Activated T-helper 9 cell treated with anti-CD3 and anti-CD28 coated beads, Interleukin-2, amount 50 U/mL, for 16 hours (primary cell): Measurements from ENCODE around the gene SBK1.

Experiments used
- DNase-seq: peaks from one replicate; pipeline ENCODE4 v3.0.0-alpha.2; 2020; ENCODE audit warnings: low read depth

SBK1 gene

DNA sequence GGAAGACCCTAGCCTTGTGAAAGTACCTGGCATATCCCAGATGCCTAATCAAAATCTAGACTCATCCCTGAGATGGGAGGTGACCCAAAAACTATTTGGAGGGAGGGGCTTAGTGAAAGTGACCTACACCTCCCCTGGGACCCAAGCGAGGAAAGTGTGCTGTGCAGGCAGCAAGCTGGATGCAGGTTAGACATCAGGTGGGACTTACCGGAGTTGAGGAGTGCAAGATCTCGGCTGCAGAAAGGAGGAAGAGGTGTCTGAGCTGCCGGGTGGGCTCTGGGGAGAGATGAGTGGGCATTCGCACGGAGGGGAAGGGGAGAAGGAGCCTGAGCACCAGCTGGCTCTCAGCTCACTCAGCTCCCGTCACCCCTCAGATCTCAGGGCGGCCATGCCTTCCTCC, 10.3 kb upstream of the SBK1 start:
- no peak for DNase-seq

GRCh38 chr16:28283173-28283572, 9.2 kb upstream of the SBK1 start:
- DNase-seq = no peak

DNA sequence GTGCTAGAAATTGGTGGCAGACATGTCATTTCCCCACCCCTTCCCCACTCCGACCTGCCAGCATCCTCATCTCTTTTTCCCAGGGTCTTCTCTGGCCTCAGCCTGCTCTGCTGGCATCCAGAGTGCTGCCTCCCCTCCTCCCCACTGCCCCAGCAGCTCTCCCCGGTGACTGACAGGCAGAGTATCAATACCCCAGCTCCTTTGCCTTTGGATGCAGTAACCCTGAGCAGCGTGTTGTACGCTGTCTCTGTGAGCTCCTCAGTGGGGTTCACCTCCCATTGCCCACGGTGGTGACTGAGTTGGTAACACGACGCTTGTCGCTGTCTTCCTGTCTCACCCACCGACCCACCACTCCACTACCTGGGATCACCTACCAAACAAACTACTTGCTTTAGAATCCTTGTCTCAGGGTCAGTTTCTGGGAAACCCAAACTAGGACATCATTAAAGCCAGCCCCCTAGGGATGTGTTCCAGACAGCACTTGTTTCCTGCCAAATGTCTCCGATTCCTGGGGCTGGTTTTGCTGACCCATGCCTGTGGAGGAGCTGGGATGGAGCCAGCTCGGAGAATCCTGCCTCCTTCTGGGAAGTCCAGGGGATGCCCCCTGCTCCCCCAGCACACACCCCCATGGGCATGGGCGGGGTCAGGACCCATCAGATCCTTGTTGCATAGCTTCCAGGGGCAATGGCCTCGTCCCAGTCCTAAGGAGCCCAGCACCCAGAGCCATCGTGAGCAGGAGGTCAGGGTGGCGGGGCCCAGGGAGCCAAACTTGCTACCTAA, 8.3 kb upstream of the SBK1 start:
- no peak for DNase-seq

GRCh38 chr16:28285649-28286048, 6.7 kb upstream of the SBK1 start:
- DNase-seq = no peak

DNA sequence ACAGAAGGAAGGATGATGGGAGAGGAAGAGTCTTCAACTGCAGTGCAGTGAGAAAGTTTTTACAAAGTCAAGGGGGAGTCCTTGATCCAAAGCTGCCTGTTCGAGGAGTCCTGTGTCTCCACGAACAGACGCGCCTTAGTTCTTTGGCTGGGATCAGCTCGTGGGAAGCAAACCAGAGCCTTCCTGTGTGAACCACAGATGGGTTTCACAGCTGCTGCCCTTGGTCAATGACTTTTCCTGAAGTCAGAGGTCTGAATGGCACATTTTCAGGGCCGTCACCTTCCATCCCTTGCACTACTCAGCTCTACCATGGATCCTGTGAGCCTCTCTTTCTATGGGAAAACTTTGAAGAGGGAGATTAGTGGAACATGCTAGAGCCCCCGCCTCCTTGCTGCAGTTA, 4.2 kb upstream of the SBK1 start:
- no peak for DNase-seq

DNA sequence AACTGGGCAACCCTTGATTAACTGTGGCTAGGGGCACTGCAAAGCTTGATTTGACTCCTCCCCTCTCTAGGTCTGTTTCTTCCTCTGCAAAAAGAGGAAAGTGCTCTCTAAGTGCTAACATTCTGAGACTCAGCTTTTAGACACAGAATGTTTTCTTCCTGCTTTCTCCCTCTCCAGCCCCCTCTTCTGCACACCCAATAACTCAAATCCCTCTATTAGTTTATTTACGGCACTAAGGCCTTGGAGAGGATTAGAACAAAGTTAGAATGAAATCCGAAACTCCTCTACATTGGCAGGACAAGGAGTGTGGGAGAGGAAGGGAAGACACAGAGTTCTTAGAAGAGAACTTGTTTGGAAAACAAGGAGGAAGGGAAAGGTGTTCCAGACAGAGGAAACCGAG, 3.3 kb upstream of the SBK1 start:
- DNase-seq = no peak

GRCh38 chr16:28289939-28290858, 2.1 kb upstream of the SBK1 start:
- DNase-seq = no peak

DNA sequence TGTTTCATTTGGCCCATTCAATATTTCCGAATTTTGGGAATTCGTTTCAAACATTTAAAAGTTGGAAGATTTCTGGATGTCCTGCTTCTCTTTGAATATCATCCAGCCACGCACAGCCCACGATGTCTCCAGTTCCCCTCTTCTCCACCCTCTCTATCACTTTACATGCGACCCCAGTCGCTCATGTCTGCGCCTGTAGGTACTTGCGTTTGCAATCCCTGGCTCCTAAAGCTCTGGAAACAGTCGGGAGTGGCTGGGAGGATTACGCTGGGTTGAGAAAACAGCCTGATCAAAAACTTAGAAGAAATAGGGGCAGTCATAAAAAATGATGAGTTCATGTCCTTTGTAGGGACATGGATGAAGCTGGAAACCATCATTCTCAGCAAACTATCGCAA, 1.5 kb upstream of the SBK1 start:
- DNase-seq = no peak

DNA sequence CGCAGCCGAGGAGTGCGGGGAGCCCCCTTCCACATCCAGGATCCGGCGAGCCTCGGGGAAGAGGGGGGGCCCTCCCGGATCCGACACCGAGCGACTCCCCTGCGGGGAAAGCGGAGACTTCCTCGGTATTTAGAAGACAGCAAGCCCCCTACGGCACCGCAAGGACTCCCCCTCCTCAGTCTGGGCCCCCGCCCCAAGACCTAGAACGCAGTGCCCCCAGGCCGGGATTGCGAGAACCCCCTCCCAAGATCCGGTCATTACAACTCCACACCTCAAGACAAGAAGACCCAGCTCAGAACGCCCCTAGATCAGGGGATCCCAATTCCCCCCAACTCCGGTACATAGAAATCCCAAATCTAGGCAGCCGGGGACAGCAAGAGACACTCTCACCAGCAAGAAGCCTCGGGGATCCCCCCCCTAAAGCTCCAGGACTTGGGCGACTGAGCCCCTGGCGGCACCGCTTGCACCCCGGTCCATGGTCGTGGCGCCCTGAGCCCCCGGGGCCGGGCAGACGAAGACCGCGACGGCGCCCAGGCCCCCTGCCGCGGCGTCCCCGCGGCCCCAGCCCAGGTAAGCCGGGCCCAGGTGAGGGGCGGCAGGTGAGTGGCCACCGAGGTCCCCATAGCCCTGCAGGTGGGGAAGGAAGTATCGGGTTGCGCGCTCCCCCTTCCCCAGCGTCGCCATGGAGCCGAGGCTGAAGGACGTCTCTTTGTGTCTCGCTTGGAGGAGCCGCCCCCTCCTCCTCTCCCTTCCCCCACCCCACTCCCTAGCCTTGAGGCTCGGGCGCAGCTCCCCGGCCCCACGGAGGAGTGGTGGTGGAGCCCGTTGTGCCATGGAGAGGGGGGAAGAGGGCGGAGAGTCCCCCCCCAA, 641 bp downstream of the SBK1 start:
- DNase-seq = no peak

DNA sequence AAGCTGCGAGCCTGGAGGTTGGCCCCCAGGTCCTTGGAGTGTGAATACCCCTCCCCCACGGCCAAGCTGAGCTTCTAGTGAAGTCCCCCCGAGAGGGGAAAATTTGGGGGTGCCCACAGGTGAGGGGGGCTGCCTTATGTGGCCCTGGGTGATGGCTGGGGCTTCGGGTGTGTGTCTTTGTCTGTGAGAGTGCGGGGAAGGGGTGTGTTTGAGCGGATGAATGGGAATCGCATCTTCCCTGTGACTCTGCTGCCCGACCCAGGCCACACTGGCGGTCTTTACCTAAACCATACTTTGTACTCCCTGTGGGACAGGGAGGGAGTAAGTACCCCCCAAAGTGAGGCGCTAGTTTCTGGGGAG, 1.3 kb downstream of the SBK1 start:
- no peak for DNase-seq

DNA sequence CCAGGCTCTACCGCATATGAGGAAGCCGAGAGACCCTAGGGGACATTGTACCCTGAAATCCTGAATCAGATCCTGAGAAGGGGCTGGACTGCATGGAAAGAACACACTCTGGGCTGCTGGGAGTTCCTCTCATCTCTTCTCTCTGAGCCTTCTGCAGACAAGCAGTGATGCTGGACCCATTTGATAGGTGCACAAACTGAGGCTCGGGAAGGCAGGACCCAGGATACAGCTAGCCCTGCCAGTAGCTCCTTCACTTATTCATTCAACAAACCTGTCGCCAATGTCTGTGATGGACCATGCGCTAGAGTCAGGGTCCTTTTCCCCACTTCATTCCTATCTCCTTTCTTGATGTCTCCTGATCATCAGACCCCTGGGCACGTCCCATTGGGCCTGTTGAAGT, 1.9 kb downstream of the SBK1 start:
- no peak for DNase-seq

GRCh38 chr16:28295276-28295675, 3.0 kb downstream of the SBK1 start:
- no peak for DNase-seq

GRCh38 chr16:28297308-28297707, 5.0 kb downstream of the SBK1 start:
- DNase-seq = no peak

- DNase-seq = no peak
Measured at GRCh38 chr16:28297784-28298510, 5.6 kb downstream of the SBK1 start.

DNA sequence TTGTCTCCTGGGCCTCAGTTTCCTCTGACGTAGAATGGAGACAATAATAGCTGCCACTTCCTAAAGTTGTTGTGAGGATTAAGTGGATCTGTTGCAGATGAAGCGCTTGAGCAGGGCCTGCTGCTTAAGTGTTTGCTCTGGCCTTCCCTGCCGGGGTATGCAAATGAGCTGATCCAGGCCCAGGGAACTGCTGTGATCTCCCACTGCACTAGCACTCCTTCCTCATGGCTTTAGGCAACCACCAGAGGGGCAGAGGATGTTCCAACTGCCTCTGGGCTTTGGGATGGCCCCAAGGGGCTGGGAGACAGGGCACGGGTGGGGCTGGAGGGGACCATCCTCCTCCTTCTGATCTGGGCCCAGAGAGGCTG, 6.2 kb downstream of the SBK1 start:
- DNase-seq = no peak

GRCh38 chr16:28300327-28300726, 8.0 kb downstream of the SBK1 start:
- no peak for DNase-seq

GRCh38 chr16:28301154-28301553, 8.8 kb downstream of the SBK1 start:
- no peak for DNase-seq

GRCh38 chr16:28301620-28302019, 9.3 kb downstream of the SBK1 start:
- no peak for DNase-seq

- no peak for DNase-seq
Measured at GRCh38 chr16:28303132-28303531, 10.8 kb downstream of the SBK1 start.

DNA sequence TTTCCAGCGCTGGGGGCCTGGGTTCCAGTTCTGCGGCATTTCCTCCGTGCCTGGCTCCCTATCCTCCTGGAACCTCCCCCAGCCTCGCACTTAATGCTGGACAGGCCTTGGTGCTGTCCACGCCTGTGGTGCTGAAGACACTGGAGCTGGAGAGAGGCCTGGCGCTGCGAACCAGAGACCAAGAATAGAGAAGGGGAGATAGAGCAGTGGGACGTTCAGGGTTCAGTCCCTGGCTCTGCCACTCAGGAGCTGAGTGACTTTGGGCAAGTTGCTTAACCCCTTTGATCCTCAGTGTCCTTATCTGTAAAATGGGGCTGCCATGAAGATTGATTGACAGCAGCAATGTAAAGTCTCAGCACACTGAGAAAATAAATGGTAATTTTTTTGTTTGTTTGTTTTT, 11.9 kb downstream of the SBK1 start:
- DNase-seq = no peak

DNA sequence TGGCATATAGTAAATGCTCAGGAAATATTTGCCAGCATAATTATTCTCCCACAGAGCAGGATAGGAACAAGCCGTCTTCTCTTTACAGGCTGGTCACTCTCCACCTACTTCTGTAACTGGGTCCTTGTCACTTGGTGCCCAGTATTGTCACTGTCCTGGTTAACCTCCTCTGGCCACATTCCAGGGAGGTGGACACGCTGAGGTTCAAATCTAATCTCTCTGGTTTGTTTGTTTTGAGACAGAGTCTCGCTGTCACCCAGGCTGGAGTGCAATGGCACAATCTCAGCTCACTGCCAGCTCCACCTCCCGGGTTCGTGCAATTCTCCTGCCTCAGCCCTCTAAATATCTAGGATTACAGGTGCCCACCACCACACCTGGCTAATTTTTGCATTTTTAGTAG, 15.6 kb downstream of the SBK1 start:
- no peak for DNase-seq
